Measurements from ENCODE around the gene ISG15.
"Not testable (repeated sequence)": the region's sequence is repeated elsewhere in the genome, so short reads cannot be mapped to it uniquely, and the experiment has no call there.

ISG15 gene

DNA sequence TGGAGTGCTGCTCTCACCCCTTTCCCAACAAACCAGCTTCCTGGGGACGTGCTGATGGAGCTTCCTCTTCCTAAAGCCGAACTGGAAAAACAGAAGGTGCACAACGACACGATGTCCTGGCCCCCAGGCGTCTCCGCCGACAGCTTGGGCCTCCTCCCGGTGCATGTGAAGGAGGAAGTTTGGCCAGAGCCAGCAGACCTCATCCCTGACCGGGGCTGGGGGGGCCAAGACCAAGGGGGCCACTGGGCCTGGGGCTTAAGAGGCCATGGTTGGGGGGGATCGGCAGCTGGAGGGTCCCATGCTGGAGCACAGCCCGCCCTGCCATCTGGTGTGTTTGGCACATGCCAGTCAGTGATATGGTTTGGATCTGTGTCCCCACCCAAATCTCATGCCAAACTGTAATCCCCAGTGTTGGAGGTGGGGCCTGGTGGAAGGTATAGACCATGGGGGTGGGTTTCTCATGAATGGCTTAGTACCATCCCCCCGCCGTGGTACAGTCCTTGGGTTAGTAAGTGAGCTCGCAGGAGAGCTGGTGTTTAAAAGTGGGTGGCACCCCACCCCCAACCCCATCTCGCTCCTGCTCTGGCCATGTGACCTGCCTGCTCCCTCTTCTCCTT is 19.8 kb upstream of the ISG15 start:
- DNase-seq = peak; percentile 7
- Histone ChIP-seq H3K27ac (no peak overlapping the region), H3K4me3 (ENCODE audit: low read depth, low read length) (no peak overlapping the region), H3K36me3 (peaks cover 12% of the 10 kb centered on the region), H3K9me3 (ENCODE audit: severe bottlenecking) (peaks cover 3% of the 10 kb centered on the region), H3K27me3 (ENCODE audit: insufficient read depth, low read depth, severe bottlenecking) (no peaks in the 10 kb centered on the region)
- TF ChIP-seq, protein P1, sequence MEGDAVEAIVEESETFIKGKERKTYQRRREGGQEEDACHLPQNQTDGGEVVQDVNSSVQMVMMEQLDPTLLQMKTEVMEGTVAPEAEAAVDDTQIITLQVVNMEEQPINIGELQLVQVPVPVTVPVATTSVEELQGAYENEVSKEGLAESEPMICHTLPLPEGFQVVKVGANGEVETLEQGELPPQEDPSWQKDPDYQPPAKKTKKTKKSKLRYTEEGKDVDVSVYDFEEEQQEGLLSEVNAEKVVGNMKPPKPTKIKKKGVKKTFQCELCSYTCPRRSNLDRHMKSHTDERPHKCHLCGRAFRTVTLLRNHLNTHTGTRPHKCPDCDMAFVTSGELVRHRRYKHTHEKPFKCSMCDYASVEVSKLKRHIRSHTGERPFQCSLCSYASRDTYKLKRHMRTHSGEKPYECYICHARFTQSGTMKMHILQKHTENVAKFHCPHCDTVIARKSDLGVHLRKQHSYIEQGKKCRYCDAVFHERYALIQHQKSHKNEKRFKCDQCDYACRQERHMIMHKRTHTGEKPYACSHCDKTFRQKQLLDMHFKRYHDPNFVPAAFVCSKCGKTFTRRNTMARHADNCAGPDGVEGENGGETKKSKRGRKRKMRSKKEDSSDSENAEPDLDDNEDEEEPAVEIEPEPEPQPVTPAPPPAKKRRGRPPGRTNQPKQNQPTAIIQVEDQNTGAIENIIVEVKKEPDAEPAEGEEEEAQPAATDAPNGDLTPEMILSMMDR (IDR thresholded peaks at IDR 0.05; ENCODE audit: low read depth, low read length) = no peak

DNA sequence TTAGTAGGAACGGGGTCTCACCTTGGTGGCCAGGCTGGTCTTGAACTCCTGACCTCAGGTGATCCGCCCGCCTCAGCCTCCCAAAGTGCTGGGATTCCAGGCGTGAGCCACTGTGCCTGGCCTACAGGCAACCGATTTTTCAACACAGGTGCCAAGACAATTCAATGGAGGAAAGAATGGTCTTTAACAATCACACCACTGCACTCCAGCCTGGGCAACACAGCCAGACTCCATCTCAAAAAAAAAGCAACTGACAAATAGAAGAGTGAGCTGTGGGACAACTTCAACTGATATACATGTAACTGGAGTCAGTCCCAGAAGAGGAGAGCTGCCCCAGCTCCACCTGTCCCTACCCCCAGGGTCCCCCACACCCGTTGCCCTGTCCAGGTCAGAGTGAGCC is 18.8 kb upstream of the ISG15 start:
- peaks cover 12% of the 10 kb centered on the region for H3K36me3 ChIP-seq
- not testable (repeated sequence) for H3K27me3 ChIP-seq (ENCODE audit: insufficient read depth, low read depth, severe bottlenecking); H3K9me3 ChIP-seq (ENCODE audit: severe bottlenecking); H3K4me3 ChIP-seq (ENCODE audit: low read depth, low read length); DNase-seq; H3K27ac ChIP-seq

DNA sequence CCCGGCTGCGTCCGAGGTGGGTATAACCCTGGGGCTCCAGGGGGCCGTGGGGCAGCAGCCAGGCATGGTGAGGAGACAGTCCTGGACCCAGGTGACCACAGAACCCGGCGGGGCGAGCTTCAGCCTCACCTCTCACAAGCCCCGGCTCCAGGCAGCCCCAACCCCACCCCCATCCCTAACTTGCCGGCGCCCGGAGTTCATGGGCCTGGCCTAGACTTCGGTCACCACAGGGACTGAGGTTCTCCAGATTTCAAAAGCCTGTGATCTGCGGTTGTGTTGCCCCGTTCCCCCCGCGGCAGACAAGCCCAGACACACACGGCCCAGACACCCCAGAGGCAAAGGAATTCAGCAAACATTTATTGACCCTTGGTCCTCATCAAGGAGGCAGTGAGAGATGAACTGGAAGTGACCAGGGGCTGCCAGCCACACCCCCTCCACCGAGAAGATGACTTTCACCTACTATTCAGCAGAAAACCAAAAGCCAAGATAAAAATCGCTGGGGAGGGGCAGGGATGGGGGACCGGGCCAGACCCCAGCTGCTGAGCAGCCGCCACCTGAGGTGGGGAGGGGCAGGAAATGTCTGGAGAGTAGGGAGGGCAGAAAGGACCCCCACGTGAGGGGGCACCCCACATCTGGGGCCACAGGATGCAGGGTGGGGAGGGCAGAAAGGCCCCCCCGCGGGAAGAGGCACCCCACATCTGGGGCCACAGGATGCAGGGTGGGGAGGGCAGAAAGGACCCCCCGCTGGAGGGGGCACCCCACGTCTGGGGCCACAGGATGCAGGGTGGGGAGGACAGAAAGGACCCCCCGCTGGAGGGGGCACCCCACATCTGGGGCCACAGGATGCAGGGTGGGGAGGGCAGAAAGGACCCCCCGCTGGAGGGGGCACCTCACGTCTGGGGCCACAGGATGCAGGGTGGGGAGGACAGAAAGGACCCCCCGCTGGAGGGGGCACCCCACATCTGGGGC is 17.3 kb upstream of the ISG15 start:
- no peak overlapping the region for H3K4me3 ChIP-seq (ENCODE audit: low read depth, low read length)
- H3K36me3 ChIP-seq = peaks cover 12% of the 10 kb centered on the region
- H3K27me3 ChIP-seq (ENCODE audit: insufficient read depth, low read depth, severe bottlenecking) = no peaks in the 10 kb centered on the region
- peaks cover 3% of the 10 kb centered on the region for H3K9me3 ChIP-seq (ENCODE audit: severe bottlenecking)
- DNase-seq = peak; percentile 7
- H3K27ac ChIP-seq = no peak overlapping the region
- TF ChIP-seq, protein P1 (IDR thresholded peaks at IDR 0.05; ENCODE audit: low read depth, low read length) = no peak

DNA sequence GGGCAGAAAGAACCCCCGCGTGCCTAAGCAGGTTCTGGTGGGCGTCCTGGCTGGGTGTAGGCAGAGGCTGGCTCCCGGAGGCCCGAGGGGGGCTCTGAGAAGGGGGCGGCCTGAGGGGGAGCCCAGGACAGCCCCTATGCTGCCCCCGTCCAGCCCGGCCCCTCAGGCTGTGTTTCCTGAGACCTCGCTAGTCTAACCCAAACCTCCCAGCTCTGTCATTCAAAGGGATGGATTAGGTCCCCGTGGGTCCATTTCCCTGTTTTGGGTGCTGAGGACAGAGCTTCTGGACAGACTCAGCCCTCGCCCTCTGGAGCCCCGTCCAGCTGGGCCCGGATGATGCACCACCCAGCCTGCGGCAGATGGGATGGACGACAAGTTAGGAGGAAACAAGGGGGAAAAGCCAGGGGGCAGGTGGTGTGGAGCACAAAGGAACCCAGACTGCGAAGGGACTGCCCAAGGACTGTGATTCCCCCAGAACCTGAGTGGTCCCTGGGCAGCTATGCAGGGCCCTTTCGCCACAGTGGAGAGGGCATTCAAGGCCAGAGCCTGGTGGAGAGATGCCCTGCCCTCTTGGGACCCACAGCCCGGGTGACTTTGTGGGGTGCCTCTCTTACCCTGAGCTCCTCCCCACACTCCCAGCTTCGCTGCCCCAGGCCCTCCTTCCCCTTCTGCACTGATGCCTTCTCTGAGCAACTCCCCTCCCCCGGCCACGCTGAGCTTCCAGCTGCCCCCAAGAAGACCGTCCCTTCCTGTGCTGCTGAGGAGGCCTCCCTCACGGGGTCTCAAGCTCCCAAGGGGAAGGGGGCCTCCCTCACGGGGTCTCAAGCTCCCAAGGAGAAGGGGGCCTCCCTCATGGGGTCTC is 16.2 kb upstream of the ISG15 start:
- Histone ChIP-seq H3K9me3 (ENCODE audit: severe bottlenecking) (no peaks in the 10 kb centered on the region), H3K27me3 (ENCODE audit: insufficient read depth, low read depth, severe bottlenecking) (no peaks in the 10 kb centered on the region), H3K4me3 (ENCODE audit: low read depth, low read length) (no peak overlapping the region), H3K36me3 (peaks cover 12% of the 10 kb centered on the region), H3K27ac (peak overlapping the region; percentile 55)
- TF ChIP-seq, protein P1 (IDR thresholded peaks at IDR 0.05; ENCODE audit: low read depth, low read length) = no peak
- DNase-seq = peak; percentile 37

DNA sequence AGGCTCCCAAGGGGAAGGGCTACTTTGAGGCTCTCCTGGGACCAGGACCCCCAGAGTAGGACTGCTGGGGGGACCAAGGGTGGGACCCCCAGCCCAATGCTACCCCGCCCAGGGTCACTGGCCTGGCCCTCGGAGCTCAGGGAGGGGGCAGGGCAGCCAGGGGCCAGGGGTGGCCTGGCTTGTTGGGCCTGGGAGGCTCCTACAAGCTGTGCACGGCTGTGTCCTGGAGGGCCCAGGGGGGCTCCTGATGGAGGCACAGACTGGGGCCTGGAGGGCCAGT is 15.6 kb upstream of the ISG15 start:
- TF ChIP-seq, protein P1 (IDR thresholded peaks at IDR 0.05; ENCODE audit: low read depth, low read length) = no peak
- peaks cover 12% of the 10 kb centered on the region for H3K36me3 ChIP-seq
- H3K27me3 ChIP-seq (ENCODE audit: insufficient read depth, low read depth, severe bottlenecking) = no peaks in the 10 kb centered on the region
- peak overlapping the region; percentile 55 for H3K27ac ChIP-seq
- DNase-seq = no peak
- no peak overlapping the region for H3K4me3 ChIP-seq (ENCODE audit: low read depth, low read length)
- H3K9me3 ChIP-seq (ENCODE audit: severe bottlenecking) = no peaks in the 10 kb centered on the region

All from WERI-Rb-1 (cell line).